Dendritic cell treated with granulocyte-macrophage colony-stimulating factor and Interleukin-4, amounts not matched to agents 40 ng/mL and 50 ng/mL, for 4 days (primary cell): ENCODE data around the gene PTPRO.

Source experiments
- H3K27ac Mint-ChIP-seq: one replicate; pipeline ENCODE4 v1.8.0; 2022; ENCODE audit warnings: mild to moderate bottlenecking, mixed read lengths
- H3K27me3 Mint-ChIP-seq: one replicate; pipeline ENCODE4 v1.8.0; 2022; ENCODE audit warnings: mild to moderate bottlenecking, mixed read lengths
- H3K36me3 Mint-ChIP-seq: one replicate; pipeline ENCODE4 v1.8.0; 2022; ENCODE audit warnings: low read depth, mixed read lengths
- H3K4me1 Mint-ChIP-seq: one replicate; pipeline ENCODE4 v1.8.0; 2022; ENCODE audit warnings: low read depth, mixed read lengths
- H3K4me3 Mint-ChIP-seq: one replicate; pipeline ENCODE4 v1.8.0; 2022; ENCODE audit warnings: mild to moderate bottlenecking, moderate library complexity, mixed read lengths
- H3K9me3 Mint-ChIP-seq: one replicate; pipeline ENCODE4 v1.8.0; 2022; ENCODE audit warnings: mixed read lengths
- intact Hi-C: fragments of 100-400 bp; cut with micrococcal nuclease; formaldehyde crosslinking; loops from one replicate; pipeline ENCODE4 v1.15.0; 2022

Gene PTPRO

DNA sequence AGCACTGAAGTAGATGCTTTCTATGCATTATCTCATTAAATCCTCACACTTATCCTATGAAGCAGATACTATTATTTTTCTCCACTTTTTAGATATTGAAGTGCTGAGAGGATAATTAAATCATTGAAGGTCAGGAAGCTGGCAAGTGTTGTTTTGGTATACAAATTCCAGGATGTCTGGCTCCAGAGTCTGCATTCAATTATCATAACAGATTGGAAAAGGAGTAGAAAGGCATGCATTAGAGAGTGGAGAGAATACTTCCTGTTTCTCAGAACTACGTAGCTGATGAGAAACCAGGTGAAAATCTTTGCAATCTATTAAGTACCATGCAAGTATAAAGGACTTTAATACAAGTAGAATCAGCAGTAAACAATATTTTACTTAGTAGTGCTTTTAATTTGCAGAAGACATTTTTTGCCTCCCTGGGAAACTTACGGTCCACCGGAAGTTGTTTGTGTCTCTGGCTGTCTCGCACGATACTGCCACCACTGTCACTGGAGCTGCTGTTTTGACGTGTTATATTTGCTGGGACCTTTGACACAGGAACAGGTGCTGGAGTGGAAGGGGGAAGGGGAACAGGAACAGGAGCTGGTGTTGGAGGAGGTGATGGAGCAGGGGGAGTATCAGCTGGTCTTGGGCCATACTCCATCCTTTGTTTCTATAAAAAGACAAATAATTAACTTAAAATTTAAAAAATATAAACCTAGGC is 308.9 kb downstream of the PTPRO start:
- Mint-ChIP-seq H3K27ac (no peak overlapping the region), H3K9me3 (no peaks in the 10 kb centered on the region), H3K36me3 (no peaks in the 10 kb centered on the region), H3K27me3 (peaks cover 1% of the 10 kb centered on the region), H3K4me1 (peaks cover 5% of the 10 kb centered on the region), H3K4me3 (no peak overlapping the region)
- intact Hi-C loops, result no loop called here

DNA sequence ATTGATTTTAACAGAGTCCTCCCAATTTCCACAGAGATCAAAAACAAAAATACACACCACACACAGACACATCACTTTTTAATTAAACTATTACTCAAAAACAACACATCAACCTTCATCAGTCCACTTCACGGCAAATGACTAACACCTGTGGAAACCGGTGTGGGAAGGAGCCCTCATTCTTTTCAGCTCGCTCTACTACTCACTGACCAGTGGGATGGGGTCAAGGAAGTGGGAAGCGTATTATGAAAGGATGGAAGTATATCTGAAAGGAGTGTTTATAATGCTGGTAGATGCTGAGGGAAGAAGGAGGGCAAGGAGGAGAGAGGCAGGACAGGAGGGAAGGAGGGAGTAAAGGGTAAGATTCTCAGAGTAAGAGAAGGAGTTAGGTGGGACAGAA is 310.4 kb downstream of the PTPRO start:
- Mint-ChIP-seq H3K27ac (no peak overlapping the region), H3K27me3 (peaks cover 1% of the 10 kb centered on the region), H3K4me1 (peaks cover 5% of the 10 kb centered on the region), H3K36me3 (no peaks in the 10 kb centered on the region), H3K9me3 (no peaks in the 10 kb centered on the region), H3K4me3 (no peak overlapping the region)
- intact Hi-C loops, result no loop called here

DNA sequence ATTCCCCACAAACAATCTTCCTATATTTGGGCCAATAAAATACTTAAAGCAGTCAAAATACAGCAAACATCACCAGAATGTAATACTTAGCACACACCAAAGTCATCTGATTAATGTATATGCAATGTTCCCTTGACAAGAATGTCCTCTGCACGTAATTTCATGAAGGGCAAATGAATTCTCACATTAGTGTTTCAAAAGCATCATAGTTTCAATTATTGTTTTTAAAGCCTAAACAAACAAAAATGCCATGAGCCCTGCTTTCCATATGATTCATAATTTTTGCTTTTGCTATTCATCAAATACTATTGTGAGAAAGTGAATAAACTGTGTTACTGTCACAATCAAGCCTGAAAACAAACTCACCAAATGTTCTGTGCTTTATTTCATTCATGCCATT is 310.9 kb downstream of the PTPRO start:
- Mint-ChIP-seq H3K9me3 (no peaks in the 10 kb centered on the region), H3K4me1 (peaks cover 5% of the 10 kb centered on the region), H3K27ac (no peak overlapping the region), H3K4me3 (no peak overlapping the region), H3K27me3 (peaks cover 1% of the 10 kb centered on the region), H3K36me3 (no peaks in the 10 kb centered on the region)
- intact Hi-C loops, result no loop called here

DNA sequence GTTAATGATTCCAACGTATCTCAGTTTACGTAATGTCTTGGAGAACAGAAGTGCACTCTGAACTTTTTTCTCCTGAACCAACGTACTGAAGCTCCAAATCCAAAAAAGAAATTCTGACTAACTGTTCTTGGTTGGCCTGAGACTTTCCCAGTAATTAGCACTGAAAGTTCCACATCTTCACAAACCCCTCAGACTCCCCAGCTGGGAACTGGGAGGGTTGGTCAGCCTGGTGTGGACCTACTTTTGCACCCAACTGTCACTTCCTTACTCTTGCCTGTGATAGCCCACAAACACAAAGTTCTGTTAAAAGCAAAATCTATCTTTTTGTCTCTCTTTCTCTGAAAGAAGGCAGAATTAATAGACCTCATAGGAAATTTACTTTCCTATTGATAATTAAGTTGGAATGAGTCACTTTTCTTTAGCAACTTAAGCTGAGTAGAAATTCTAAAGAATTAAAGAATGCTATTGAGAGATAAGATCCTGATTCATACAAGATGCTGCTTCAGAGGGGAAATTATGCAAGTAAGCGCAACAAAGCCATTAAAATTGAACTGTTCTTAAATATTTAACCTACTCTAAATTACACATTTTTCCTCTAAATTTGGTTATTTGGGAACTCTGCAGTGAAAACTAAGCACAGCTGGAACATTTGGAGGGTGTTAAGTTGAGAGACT is 311.8 kb downstream of the PTPRO start:
- Mint-ChIP-seq H3K4me3 (no peak overlapping the region), H3K27me3 (peaks cover 1% of the 10 kb centered on the region), H3K9me3 (no peaks in the 10 kb centered on the region), H3K27ac (no peak overlapping the region), H3K4me1 (peaks cover 3% of the 10 kb centered on the region), H3K36me3 (no peaks in the 10 kb centered on the region)
- intact Hi-C loops, result no loop called here

DNA sequence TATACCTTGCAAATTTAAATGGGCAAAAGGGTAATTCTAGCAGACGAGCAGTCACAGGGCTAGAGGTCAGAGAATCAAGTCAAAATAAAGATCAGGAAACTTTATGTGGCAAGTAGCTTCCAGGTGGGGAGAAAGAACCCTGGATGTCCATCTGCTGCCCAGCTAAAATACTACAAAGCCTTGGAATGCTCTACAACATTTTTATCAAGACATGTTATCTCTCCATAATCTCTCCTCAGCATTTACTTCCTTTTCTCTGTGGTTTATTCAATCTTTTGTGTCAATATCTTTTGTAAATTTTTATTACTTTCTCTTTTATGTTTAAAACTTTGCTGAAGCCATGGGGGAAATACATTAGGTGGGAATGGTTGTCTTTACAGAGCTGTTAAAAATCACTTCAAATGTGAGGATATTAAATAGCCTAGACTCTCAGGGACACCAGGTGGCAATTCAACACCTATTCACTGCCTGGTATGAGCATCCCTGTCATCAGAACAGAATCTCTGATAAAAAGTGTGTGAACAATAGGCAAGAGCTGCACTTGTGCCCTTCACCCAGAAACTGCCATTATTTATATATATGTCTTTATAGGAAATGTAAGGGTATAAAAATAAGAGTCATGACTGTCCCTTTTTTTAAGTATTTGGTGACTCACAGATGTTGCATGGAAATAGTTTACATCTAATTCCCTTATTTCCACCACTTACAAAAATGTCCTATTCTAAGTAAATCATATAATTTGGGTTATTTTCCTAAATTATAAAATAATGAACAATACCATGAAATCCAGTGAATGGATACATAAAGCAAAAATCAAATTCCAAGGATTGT is 314.0 kb downstream of the PTPRO start:
- intact Hi-C loops, result no loop called here
- Mint-ChIP-seq H3K9me3 (no peaks in the 10 kb centered on the region), H3K4me1 (no peaks in the 10 kb centered on the region), H3K36me3 (no peaks in the 10 kb centered on the region), H3K27me3 (peaks cover 1% of the 10 kb centered on the region), H3K4me3 (no peak overlapping the region), H3K27ac (no peak overlapping the region)

DNA sequence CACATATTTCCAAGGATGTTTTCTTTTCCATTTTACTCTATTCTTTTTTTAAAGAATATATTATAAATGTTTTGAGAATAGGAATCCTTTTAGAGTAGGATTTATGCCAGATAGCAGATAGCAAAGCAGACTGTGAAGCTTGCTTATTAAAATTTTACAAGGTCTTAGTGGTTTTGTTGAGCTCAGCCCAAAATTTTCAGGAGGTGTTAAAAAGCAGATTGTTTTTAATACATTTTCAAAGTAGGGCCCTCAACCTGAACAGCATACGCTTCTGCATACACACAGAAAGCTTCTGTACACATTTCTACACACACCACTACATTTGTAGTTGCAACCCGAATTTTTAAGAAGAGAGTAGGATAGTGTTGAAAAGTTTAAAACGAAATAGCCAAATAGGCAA is 315.9 kb downstream of the PTPRO start:
- no peaks in the 10 kb centered on the region for H3K9me3 Mint-ChIP-seq
- no peaks in the 10 kb centered on the region for H3K4me1 Mint-ChIP-seq
- no peaks in the 10 kb centered on the region for H3K36me3 Mint-ChIP-seq
- no peak overlapping the region for H3K4me3 Mint-ChIP-seq
- H3K27me3 Mint-ChIP-seq, result peaks cover 1% of the 10 kb centered on the region
- H3K27ac Mint-ChIP-seq, result no peak overlapping the region
- intact Hi-C loops, result no loop called here

DNA sequence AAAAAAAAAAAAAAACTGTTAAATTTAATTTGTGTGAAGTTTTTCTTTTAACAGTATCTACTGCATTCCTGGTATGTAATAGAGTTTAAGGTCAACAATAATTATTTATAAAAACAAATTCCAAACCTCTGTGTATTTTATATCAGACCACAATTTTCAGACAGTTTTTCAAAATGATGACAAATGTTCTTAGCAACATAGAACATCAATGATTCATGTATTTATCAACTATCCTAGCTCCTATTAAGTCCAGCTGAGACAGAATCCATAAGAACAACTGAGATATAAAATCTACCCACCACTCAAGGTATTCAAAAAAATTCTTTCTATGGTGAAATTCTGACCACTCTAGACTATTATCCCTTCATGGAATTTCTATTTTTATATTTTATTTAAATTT is 322.4 kb downstream of the PTPRO start:
- H3K36me3 Mint-ChIP-seq, result no peaks in the 10 kb centered on the region
- H3K4me3 Mint-ChIP-seq, result no peak overlapping the region
- H3K9me3 Mint-ChIP-seq, result no peaks in the 10 kb centered on the region
- intact Hi-C loops, result no loop called here
- no peaks in the 10 kb centered on the region for H3K4me1 Mint-ChIP-seq
- no peak overlapping the region for H3K27ac Mint-ChIP-seq
- H3K27me3 Mint-ChIP-seq, result no peaks in the 10 kb centered on the region

DNA sequence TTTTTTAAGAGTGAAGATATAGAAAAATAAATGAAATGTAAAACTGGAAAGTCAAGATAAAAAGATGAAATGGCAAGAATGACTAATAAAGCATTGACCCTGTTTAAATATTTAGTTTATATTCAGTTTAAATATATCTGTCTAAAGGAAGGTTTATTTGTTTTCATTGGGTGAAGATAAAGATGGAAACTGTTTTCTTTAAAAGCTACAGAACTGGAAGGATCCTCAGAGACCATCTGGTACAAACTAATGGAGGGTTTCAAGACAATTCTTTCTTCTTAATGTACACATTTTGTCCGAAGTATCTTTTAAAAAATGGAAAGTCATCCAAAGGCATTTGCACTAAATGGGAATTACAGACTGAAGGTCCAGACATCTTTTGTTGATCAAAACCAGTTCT is 324.3 kb downstream of the PTPRO start:
- Mint-ChIP-seq H3K9me3 (no peaks in the 10 kb centered on the region), H3K36me3 (no peaks in the 10 kb centered on the region), H3K27ac (no peak overlapping the region), H3K27me3 (no peaks in the 10 kb centered on the region), H3K4me1 (no peaks in the 10 kb centered on the region), H3K4me3 (no peak overlapping the region)
- intact Hi-C loops, result no loop called here
